Measurements from ENCODE around the gene C16orf95. TPM values are rescaled to one million over a fixed set of nuclear protein-coding genes. Genes with fewer than 3 reads are reported as not detected.
"Not testable (repeated sequence)": the region's sequence is repeated elsewhere in the genome, so short reads cannot be mapped to it uniquely, and the experiment has no call there.

C16orf95 gene
- total RNA-seq, 3 donors from 2014 or later (not counting 1 experiment from before 2014, with no cell fraction given) = 1.6 to 4.1 (median 2.7) TPM

- Histone ChIP-seq H3K9me3 (ENCODE audit: control insufficient read depth, insufficient read depth, low read length) (no peaks in the 10 kb centered on the region), H3K36me3 (ENCODE audit: control insufficient read depth, insufficient read depth, low read length) (no peaks in the 10 kb centered on the region), H3K27ac (ENCODE audit: low read length) (no peak overlapping the region), H3K4me3 (ENCODE audit: low read length) (no peak overlapping the region), H3K4me1 (ENCODE audit: control insufficient read depth, insufficient read depth, low read length) (no peaks in the 10 kb centered on the region), H3K27me3 (ENCODE audit: control insufficient read depth, insufficient read depth, low read length) (no peaks in the 10 kb centered on the region)
- Mint-ChIP-seq H3K4me1 (no peaks in the 10 kb centered on the region), H3K27ac (no peak overlapping the region), H3K4me3 (no peak overlapping the region), H3K9me3 (no peaks in the 10 kb centered on the region), H3K27me3 (ENCODE audit: low read depth in 2 of 2) (no peaks in the 10 kb centered on the region), H3K36me3 (no peaks in the 10 kb centered on the region)
- no peak for DNase-seq
- intact Hi-C loops (cut with micrococcal nuclease) = no loop called here
- TF ChIP-seq, protein P1, sequence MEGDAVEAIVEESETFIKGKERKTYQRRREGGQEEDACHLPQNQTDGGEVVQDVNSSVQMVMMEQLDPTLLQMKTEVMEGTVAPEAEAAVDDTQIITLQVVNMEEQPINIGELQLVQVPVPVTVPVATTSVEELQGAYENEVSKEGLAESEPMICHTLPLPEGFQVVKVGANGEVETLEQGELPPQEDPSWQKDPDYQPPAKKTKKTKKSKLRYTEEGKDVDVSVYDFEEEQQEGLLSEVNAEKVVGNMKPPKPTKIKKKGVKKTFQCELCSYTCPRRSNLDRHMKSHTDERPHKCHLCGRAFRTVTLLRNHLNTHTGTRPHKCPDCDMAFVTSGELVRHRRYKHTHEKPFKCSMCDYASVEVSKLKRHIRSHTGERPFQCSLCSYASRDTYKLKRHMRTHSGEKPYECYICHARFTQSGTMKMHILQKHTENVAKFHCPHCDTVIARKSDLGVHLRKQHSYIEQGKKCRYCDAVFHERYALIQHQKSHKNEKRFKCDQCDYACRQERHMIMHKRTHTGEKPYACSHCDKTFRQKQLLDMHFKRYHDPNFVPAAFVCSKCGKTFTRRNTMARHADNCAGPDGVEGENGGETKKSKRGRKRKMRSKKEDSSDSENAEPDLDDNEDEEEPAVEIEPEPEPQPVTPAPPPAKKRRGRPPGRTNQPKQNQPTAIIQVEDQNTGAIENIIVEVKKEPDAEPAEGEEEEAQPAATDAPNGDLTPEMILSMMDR (IDR thresholded peaks at IDR 0.05) = no peak
- 74% methylated on average over 15 of the region's 15 CpGs for WGBS (ENCODE audit: insufficient coverage)
- ATAC-seq = no peak
These were observed 53.7 kb downstream of the C16orf95 start for GRCh38 chr16:87263418-87264052.

- Histone ChIP-seq H3K27me3 (ENCODE audit: control insufficient read depth, insufficient read depth, low read length) (no peaks in the 10 kb centered on the region), H3K36me3 (ENCODE audit: control insufficient read depth, insufficient read depth, low read length) (no peaks in the 10 kb centered on the region), H3K4me3 (ENCODE audit: low read length) (no peak overlapping the region), H3K27ac (ENCODE audit: low read length) (no peak overlapping the region), H3K9me3 (ENCODE audit: control insufficient read depth, insufficient read depth, low read length) (no peaks in the 10 kb centered on the region), H3K4me1 (ENCODE audit: control insufficient read depth, insufficient read depth, low read length) (peaks cover 4% of the 10 kb centered on the region)
- no peaks in the 10 kb centered on the region for H3K36me3 Mint-ChIP-seq
- intact Hi-C loops (cut with micrococcal nuclease) = no loop called here
- no peaks in the 10 kb centered on the region for H3K9me3 Mint-ChIP-seq
- H3K27ac Mint-ChIP-seq = no peak overlapping the region
- no peaks in the 10 kb centered on the region for H3K4me1 Mint-ChIP-seq
- no peaks in the 10 kb centered on the region for H3K27me3 Mint-ChIP-seq (ENCODE audit: low read depth in 2 of 2)
- 95% methylated on average over 6 of the region's 6 CpGs for WGBS (ENCODE audit: insufficient coverage)
- DNase-seq (no peak), ATAC-seq (no peak)
- TF ChIP-seq, protein P1 (IDR thresholded peaks at IDR 0.05) = no peak
- no peak overlapping the region for H3K4me3 Mint-ChIP-seq
These were observed 57.8 kb downstream of the C16orf95 start for GRCh38 chr16:87259431-87259830.

- H3K27me3 Mint-ChIP-seq (ENCODE audit: low read depth in 2 of 2); H3K4me3 ChIP-seq (ENCODE audit: low read length); H3K36me3 ChIP-seq (ENCODE audit: control insufficient read depth, insufficient read depth, low read length); H3K27me3 ChIP-seq (ENCODE audit: control insufficient read depth, insufficient read depth, low read length); H3K9me3 ChIP-seq (ENCODE audit: control insufficient read depth, insufficient read depth, low read length); H3K4me3 Mint-ChIP-seq; DNase-seq; H3K9me3 Mint-ChIP-seq; H3K4me1 ChIP-seq (ENCODE audit: control insufficient read depth, insufficient read depth, low read length); H3K4me1 Mint-ChIP-seq; H3K27ac Mint-ChIP-seq; H3K36me3 Mint-ChIP-seq; H3K27ac ChIP-seq (ENCODE audit: low read length); ATAC-seq; intact Hi-C loops (cut with micrococcal nuclease): not testable (repeated sequence)
- 73% methylated on average over 3 of the region's 3 CpGs for WGBS (ENCODE audit: insufficient coverage)
These were observed 58.5 kb downstream of the C16orf95 start for GRCh38 chr16:87258653-87259052.

DNA sequence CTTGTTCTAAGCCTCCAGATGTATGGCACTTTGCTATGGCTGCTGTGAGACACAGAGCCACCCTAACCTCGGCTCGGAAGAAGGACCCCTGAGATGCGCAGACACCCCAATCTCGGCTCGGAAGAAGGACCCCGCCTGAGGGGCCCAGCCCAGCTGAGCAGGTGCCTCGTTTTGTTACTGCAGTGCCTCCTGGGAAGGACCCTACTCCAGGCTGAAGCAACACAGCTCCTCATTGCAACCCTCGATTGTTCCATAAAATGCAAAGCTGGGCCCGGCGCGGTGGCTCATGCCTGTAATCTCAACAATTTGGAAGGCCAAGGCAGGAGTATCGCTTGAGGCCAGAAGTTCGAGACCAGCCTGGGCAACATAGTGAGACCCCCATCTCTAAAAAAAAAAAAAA lies 61.3 kb downstream of the C16orf95 start:
- no peak for ATAC-seq
- H3K27ac Mint-ChIP-seq = no peak overlapping the region
- H3K27me3 Mint-ChIP-seq (ENCODE audit: low read depth in 2 of 2) = no peaks in the 10 kb centered on the region
- DNase-seq = no peak
- Histone ChIP-seq H3K27me3 (ENCODE audit: control insufficient read depth, insufficient read depth, low read length) (no peaks in the 10 kb centered on the region), H3K4me1 (ENCODE audit: control insufficient read depth, insufficient read depth, low read length) (peaks cover 4% of the 10 kb centered on the region), H3K9me3 (ENCODE audit: control insufficient read depth, insufficient read depth, low read length) (no peaks in the 10 kb centered on the region), H3K36me3 (ENCODE audit: control insufficient read depth, insufficient read depth, low read length) (no peaks in the 10 kb centered on the region), H3K4me3 (ENCODE audit: low read length) (no peak overlapping the region), H3K27ac (ENCODE audit: low read length) (no peak overlapping the region)
- H3K4me1 Mint-ChIP-seq = no peaks in the 10 kb centered on the region
- 97% methylated on average over 13 of the region's 13 CpGs for WGBS (ENCODE audit: insufficient coverage)
- TF ChIP-seq, protein P1 (IDR thresholded peaks at IDR 0.05) = no peak
- intact Hi-C loops (cut with micrococcal nuclease) = no loop called here
- no peak overlapping the region for H3K4me3 Mint-ChIP-seq
- no peaks in the 10 kb centered on the region for H3K36me3 Mint-ChIP-seq
- no peaks in the 10 kb centered on the region for H3K9me3 Mint-ChIP-seq
